Left lung (tissue), 14 donors: ENCODE results near the gene KLHL25. TPM values are rescaled to one million over a fixed set of nuclear protein-coding genes. Genes with fewer than 3 reads are reported as not detected.
A peak's percentile ranks its signal among the peaks of the same experiment; 100 is the strongest.

Experiments
- ATAC-seq: fragments of 200-7000 bp; cut with Tn5 transposase; one replicate; pipeline ENCODE4 v1.9.1; 2020; ENCODE audit warnings: moderate library complexity
- DNase-seq, 4 donors: peaks; one replicate each; pipeline ENCODE4 v3.0.0-alpha.2; 2013 to 2020
- H3K27ac ChIP-seq, 2 donors: fragments of 200-600 bp; sonication (generic) in 1 of 2; one replicate each; pipeline versions ENCODE4 v1.5.0 to v1.8.0; 2020 to 2021
- H3K27me3 ChIP-seq, 2 donors: fragments of 200-600 bp; sonication (generic) in 1 of 2; one replicate each; pipeline versions ENCODE4 v1.5.0 to v1.8.0; 2020 to 2021
- H3K36me3 ChIP-seq, 2 donors: fragments of 200-600 bp; sonication (generic) in 1 of 2; one replicate each; pipeline versions ENCODE4 v1.5.0 to v1.8.0; 2020 to 2021
- H3K4me1 ChIP-seq, 2 donors: fragments of 200-600 bp; one replicate each; pipeline ENCODE4 v1.8.0; 2021
- H3K4me3 ChIP-seq, 2 donors: fragments of 200-600 bp; sonication (generic) in 1 of 2; one replicate each; pipeline versions ENCODE4 v1.5.0 to v1.8.0; 2020 to 2021; ENCODE audit warnings: mild to moderate bottlenecking in 1 of 2
- H3K9me3 ChIP-seq, 2 donors: fragments of 200-600 bp; sonication (generic) in 1 of 2; one replicate each; pipeline versions ENCODE4 v1.5.0 to v1.8.0; 2020 to 2021
- CTCF ChIP-seq, 2 donors: fragments of 200-600 bp; sonication (generic) in 1 of 2; IDR thresholded peaks; one replicate each; pipeline versions ENCODE4 v1.5.0 to v1.8.0; 2021; ENCODE audit warnings: antibody characterized with exemption in 2 of 2
- intact Hi-C, 2 donors: fragments of 100-400 bp; cut with DNase I; formaldehyde crosslinking; loops; one replicate each; pipeline versions ENCODE4 v1.11.2 to v1.14.2; 2022
- long read RNA-seq, 12 donors: library from polyadenylated mRNA in 2 of 12; unstranded in 2 of 12; transcript quantifications; one replicate each; pipeline ENCODE4 v2.0.0 and lab custom pipeline, GENCODE V29; 2019 to 2026
- polyA plus RNA-seq, 6 donors: library from polyadenylated mRNA; unstranded; fragments of 120-200 nt; gene quantifications; one replicate each; pipeline ENCODE4 v1.2.1, GENCODE V29; 2013; ENCODE audit not compliant: insufficient read length in 6 of 6
- total RNA-seq, 2 donors: library from RNA; stranded (reverse); fragmentation: NEBNext Ultra II Directional; extraction: Animal tissue kit (Norgen Biotek cat#: 25700); gene quantifications; one replicate each; pipeline ENCODE4 v1.2.1, GENCODE V29; 2021
- donor health status: DM: no; HTN: yes; CAD: no.
- donor health status: DM: no; HTN: no; CAD: no.

Gene KLHL25, protein sequence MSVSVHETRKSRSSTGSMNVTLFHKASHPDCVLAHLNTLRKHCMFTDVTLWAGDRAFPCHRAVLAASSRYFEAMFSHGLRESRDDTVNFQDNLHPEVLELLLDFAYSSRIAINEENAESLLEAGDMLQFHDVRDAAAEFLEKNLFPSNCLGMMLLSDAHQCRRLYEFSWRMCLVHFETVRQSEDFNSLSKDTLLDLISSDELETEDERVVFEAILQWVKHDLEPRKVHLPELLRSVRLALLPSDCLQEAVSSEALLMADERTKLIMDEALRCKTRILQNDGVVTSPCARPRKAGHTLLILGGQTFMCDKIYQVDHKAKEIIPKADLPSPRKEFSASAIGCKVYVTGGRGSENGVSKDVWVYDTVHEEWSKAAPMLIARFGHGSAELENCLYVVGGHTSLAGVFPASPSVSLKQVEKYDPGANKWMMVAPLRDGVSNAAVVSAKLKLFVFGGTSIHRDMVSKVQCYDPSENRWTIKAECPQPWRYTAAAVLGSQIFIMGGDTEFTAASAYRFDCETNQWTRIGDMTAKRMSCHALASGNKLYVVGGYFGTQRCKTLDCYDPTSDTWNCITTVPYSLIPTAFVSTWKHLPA
- total RNA-seq, result 1 to 10 TPM; 4.4 to 4.6 TPM
- polyA plus RNA-seq, result 1 to 10 TPM; 5.3 to 7.9 (median 6.5) TPM
- long read RNA-seq, donor 1, full-length matches to known transcripts, result 10 of 10 reads
- long read RNA-seq, donor 1, partial matches to known transcripts, result 0 of 10 reads
- long read RNA-seq, donor 1, other reads (novel, unspliced or antisense), result 0 of 10 reads
- long read RNA-seq, donor 2, full-length matches to known transcripts, result 5 of 5 reads
- long read RNA-seq, donor 2, partial matches to known transcripts, result 0 of 5 reads
- long read RNA-seq, donor 2, other reads (novel, unspliced or antisense), result 0 of 5 reads
- long read RNA-seq, donor 3, full-length matches to known transcripts, result 8 of 8 reads
- long read RNA-seq, donor 3, partial matches to known transcripts, result 0 of 8 reads
- long read RNA-seq, donor 3, other reads (novel, unspliced or antisense), result 0 of 8 reads
- long read RNA-seq, donor 4, partial matches to known transcripts, result 0 of 1 reads
- long read RNA-seq, donor 4, other reads (novel, unspliced or antisense), result 0 of 1 reads
- long read RNA-seq, donor 5, full-length matches to known transcripts, result 3 of 3 reads
- long read RNA-seq, donor 5, partial matches to known transcripts, result 0 of 3 reads
- long read RNA-seq, donor 5, other reads (novel, unspliced or antisense), result 0 of 3 reads
- long read RNA-seq, donor 6, full-length matches to known transcripts, result 5 of 5 reads
- long read RNA-seq, donor 6, partial matches to known transcripts, result 0 of 5 reads
- long read RNA-seq, donor 6, other reads (novel, unspliced or antisense), result 0 of 5 reads
- long read RNA-seq, donor 7, partial matches to known transcripts, result 0 of 4 reads
- long read RNA-seq, donor 7, other reads (novel, unspliced or antisense), result 0 of 4 reads
- long read RNA-seq, donor 8, full-length matches to known transcripts, result 6 of 6 reads
- long read RNA-seq, donor 8, partial matches to known transcripts, result 0 of 6 reads
- long read RNA-seq, donor 8, other reads (novel, unspliced or antisense), result 0 of 6 reads
- long read RNA-seq, donor 9, result 0 reads
- long read RNA-seq, donor 10, result 0 reads
- long read RNA-seq, donor 11, result 0 reads
- long read RNA-seq, donor 12, full-length matches to known transcripts, result 6 of 6 reads
- long read RNA-seq, donor 12, partial matches to known transcripts, result 0 of 6 reads
- long read RNA-seq, donor 12, other reads (novel, unspliced or antisense), result 0 of 6 reads

DNA sequence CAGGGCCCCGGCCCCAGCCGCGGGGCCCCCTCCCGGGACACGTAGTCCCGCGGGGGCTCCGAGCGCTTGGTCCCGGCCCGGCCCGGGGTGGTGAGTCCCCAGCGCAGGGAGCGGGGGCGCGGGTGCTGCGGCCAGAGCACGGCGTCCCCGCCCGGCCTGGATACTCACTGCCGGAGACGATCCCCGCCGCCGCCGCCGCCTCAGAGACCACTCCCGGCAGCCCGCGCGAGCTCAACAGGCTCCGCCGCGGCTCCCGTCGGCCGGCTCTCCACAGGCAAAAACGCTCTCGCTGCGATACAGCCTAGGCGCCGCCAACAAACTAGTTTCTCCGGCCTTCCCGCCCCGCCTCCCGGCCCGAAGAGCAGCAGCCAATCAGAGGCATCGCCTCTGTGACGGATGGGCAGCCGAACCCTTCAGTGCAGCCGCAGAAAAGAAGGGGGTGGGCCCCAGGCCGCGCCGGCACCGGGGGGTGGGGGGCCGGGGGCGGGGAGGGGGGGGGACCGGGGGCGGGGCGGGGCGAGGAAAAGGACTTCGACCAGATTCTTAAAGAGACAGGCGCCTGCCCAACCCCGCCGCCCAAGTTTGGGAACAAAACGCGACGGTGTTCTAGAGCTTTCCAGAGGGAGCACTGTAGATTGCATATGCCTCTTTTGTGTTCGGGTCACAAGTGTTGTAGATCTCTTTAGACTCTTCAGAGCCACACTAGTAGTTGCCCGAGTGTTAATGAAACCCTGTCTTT, at the start of gene KLHL25:
Gene KLHL25 (minus strand): TSS at position 328 of the 739 bp plus-strand sequence. CDS start 25,115 bp downstream, outside the sequence.
- H3K27ac ChIP-seq, result peak within 1 kb of the TSS; percentile 74 to 85
- H3K9me3 ChIP-seq, result no peaks in the 10 kb centered on the region
- ATAC-seq (peak; percentile 98), DNase-seq (peak; percentile 93 to 98 (median 96))
- peaks cover 0 to 16% of the 10 kb centered on the region in 2 donors for H3K27me3 ChIP-seq
- no peak for TF ChIP-seq CTCF (IDR thresholded peaks at IDR 0.05)
- intact Hi-C loops, result no loop called here
- peak within 1 kb of the TSS; percentile 64 to 92 for H3K4me3 ChIP-seq
- peaks cover 0 to 30% of the 10 kb centered on the region in 2 donors for H3K4me1 ChIP-seq
- H3K36me3 ChIP-seq, result no peaks in the 10 kb centered on the region

- Histone ChIP-seq H3K36me3 (no peaks in the 10 kb centered on the region), H3K4me3 (no peak overlapping the region), H3K27me3 (no peaks in the 10 kb centered on the region), H3K4me1 (peaks cover 8 to 11% of the 10 kb centered on the region in 2 donors), H3K9me3 (no peaks in the 10 kb centered on the region), H3K27ac (no peak overlapping the region)
- peak in 1 of 2 donors; percentile 7 for TF ChIP-seq CTCF (IDR thresholded peaks at IDR 0.05)
- DNase-seq (no peak), ATAC-seq (no peak)
- intact Hi-C loops, result loop anchor here in 1 of 2 donors (5.0 kb wide), 1 partner anchor 108 kb away; no protein-coding TSS in a partner anchor
Observed at GRCh38 chr15:85840802-85841152, 46.1 kb upstream of the KLHL25 start.

- peaks cover 8 to 11% of the 10 kb centered on the region in 2 donors for H3K4me1 ChIP-seq
- ATAC-seq, result peak; percentile 96
- H3K27me3 ChIP-seq, result no peaks in the 10 kb centered on the region
- peak overlapping the region in 1 of 2 donors; percentile 28 for H3K4me3 ChIP-seq
- DNase-seq, result peak; percentile 73 to 97 (median 82)
- no peaks in the 10 kb centered on the region for H3K9me3 ChIP-seq
- H3K27ac ChIP-seq, result no peak overlapping the region
- intact Hi-C loops, result loop anchor here in 1 of 2 donors (5.0 kb wide), 1 partner anchor 108 kb away; no protein-coding TSS in a partner anchor
- no peaks in the 10 kb centered on the region for H3K36me3 ChIP-seq
- peak; percentile 88 to 93 for TF ChIP-seq CTCF (IDR thresholded peaks at IDR 0.05)
Observed at GRCh38 chr15:85840079-85840801, 45.5 kb upstream of the KLHL25 start.
